GM12873 (cell line): ENCODE results near the gene KCNQ5.

Experiments
- TF ChIP-seq, protein P1 (sequence below): IDR thresholded peaks from 2 replicates; pipeline ENCODE4 v1.5.1; 2012; ENCODE audit warnings: low read depth, mild to moderate bottlenecking, moderate library complexity, low read length, control low read depth; ENCODE audit not compliant: insufficient read depth; ENCODE audit errors: missing control alignments

The KCNQ5 gene

DNA sequence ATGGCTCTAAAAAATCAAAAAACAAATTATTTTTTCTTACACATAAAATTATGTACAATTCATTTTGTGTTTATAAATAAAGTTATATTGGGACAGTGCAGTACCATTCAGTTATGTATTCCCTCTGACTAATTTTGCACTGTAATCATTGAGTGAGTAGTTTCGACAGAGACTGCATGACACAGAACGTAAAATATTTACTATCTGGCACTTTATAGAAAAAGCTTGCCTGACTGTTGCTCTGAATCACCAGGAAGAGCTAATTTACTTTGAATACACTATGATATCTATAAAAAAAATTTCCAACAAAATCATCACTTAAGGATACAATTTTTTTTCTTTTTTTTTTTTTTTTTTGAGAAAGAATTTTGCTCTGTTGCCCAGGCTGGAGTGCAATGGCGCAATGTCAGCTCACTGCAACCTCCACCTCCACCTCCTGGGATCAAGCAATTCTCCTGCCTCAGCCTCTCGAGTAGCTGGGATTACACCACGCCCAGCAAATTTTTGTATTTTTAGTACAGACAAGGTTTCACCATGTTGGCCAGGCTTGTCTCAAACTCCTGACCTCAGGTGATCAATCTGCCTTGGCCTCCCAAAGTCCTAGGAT, 614.4 kb downstream of the KCNQ5 start:
- TF ChIP-seq, protein P1, sequence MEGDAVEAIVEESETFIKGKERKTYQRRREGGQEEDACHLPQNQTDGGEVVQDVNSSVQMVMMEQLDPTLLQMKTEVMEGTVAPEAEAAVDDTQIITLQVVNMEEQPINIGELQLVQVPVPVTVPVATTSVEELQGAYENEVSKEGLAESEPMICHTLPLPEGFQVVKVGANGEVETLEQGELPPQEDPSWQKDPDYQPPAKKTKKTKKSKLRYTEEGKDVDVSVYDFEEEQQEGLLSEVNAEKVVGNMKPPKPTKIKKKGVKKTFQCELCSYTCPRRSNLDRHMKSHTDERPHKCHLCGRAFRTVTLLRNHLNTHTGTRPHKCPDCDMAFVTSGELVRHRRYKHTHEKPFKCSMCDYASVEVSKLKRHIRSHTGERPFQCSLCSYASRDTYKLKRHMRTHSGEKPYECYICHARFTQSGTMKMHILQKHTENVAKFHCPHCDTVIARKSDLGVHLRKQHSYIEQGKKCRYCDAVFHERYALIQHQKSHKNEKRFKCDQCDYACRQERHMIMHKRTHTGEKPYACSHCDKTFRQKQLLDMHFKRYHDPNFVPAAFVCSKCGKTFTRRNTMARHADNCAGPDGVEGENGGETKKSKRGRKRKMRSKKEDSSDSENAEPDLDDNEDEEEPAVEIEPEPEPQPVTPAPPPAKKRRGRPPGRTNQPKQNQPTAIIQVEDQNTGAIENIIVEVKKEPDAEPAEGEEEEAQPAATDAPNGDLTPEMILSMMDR: no peak

DNA sequence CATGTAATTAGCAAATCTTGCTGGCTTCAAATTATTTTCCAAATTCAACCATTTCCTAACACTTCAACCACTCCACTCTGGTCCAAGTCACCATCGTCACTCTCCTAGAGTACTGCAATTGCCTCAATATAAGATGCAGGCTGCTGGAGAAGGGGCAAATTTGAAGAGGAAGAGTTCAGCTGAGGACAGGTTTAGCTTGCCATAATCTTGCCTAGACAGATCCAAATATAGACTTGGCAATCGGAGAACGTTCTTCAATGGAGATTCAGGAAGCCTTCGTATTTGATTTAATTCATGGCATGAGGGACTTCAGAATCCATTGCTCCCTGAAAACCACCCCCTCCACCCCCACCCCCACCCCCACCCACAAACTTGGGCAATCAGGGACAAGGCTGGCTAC, 618.9 kb downstream of the KCNQ5 start:
- TF ChIP-seq, protein P1: no peak

- TF ChIP-seq, protein P1: no peak
These were observed 620.1 kb downstream of the KCNQ5 start for GRCh38 chr6:73242001-73242400.
